GM18517 (cell line): ENCODE measurements around the gene VEZF1.
"Not testable (repeated sequence)": the region's sequence is repeated elsewhere in the genome, so short reads cannot be mapped to it uniquely, and the experiment has no call there.

Experiments
- ATAC-seq: cut with Tn5 transposase; IDR thresholded peaks from one replicate; pipeline ENCODE4 v1.9.1; 2021; ENCODE audit warnings: mild to moderate bottlenecking, moderate library complexity; ENCODE audit not compliant: unreplicated experiment

VEZF1 gene

GRCh38 chr17:57974053-57974824 is 13.8 kb downstream of the VEZF1 start:
- ATAC-seq, result not testable (repeated sequence)

- no peak for ATAC-seq
These were observed 15.9 kb downstream of the VEZF1 start for GRCh38 chr17:57972151-57972550.

- no peak for ATAC-seq
These were observed 16.5 kb downstream of the VEZF1 start for GRCh38 chr17:57971572-57971971.

- ATAC-seq, result no peak
These were observed 17.3 kb downstream of the VEZF1 start for GRCh38 chr17:57970710-57971109.

- no peak for ATAC-seq
These were observed 19.6 kb downstream of the VEZF1 start for GRCh38 chr17:57968456-57968855.

- no peak for ATAC-seq
These were observed 21.2 kb downstream of the VEZF1 start for GRCh38 chr17:57966875-57967274.

DNA sequence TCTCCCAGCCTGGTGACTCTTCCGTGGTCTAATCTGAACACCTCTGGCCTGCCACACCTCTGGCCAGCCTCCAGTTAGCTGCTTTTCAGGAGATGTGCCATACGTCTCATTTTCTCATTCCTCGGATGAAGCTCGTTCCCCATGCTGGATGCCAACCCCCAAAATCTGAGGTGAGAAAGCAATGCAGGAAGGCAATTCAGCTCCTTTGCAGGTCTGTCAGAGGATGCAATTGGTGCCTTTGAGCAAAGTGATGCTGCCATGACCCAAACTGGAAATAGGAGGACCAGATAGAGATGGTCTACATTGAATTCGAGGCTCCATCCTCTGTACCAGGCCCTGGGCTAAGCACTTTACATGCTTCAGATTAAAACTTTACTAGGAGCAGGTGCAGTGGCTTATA is 21.8 kb downstream of the VEZF1 start:
- ATAC-seq, result no peak

GRCh38 chr17:57965521-57966160 is 22.4 kb downstream of the VEZF1 start:
- no peak for ATAC-seq

DNA sequence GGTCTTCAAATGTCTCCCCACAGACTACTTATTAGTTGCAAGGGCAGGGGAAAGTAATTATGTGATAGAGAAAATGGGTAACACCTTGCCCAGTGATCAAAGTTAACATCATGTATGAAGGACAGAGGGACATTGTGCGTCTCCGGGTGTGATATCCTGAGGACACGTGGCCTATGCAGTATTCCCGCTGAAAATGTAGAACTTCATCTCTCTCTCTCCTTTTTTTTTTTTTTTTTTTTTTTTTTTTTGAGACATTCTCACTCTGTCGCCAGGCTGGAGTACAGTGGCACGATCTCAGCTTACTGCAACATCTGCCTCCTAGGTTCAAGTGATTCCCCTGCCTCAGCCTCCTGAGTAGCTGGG is 24.9 kb downstream of the VEZF1 start:
- no peak for ATAC-seq

DNA sequence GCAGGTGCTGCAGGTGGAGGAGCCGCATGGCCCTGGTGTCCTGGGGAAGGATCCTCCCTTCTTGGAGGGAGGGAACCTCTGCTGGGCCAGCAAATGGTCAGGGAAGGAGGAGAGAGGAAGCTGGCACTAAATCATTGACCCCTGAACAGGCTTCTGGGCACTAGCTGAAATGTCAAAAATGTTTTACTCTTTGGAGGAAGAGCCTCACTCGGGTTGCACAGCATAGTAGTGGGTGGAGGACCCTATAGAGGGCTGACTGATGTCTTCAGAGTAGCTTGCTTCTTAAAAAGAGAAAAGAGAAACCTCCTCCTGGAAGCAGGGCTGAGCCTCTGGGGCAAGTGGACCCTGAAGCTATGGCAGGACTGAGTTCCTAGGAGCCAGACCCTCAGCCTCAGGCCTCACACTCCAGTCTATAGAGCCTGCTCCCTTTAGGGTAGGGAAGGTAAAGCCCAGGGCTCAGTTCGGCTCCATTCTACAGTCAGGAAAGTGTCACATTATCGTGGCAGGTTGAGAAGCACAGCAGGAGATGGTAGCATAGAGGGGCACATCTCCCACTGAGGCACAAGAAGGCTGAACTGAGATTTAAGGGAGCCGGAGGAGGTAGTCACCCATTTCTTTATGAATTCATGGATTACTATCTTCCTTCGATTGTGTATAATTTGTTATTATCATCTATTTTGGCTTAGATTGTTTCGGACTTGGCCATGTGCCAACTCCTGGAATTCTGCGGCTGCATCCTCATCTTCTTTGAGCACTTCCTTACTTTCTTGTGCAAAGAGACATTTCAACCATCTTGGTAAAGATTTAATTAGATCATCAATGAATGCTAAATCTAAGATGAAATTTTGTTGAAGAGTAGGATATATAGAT is 25.5 kb downstream of the VEZF1 start:
- no peak for ATAC-seq

DNA sequence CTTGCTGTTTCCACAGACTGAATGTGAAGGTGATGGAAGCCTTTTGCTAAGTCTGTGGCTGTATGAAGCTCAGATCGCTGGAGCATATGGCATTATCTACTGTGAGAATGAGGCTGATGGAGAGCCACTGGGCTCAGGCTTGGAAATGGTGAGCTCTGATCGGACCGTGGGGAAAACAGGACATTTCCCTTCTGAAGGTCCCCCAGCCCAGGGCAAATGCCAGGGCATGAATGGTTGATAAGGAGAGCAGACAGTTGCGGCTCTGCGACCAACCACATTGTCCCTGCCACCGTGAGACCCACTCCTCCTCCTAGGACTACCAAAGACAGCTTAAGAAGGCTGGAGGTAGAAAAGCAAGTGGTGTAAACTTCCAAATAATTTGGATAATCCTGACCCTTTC is 28.1 kb downstream of the VEZF1 start:
- no peak for ATAC-seq

- ATAC-seq, result not testable (repeated sequence)
These were observed 29.7 kb downstream of the VEZF1 start for GRCh38 chr17:57958391-57958790.

GRCh38 chr17:57957886-57958285 is 30.2 kb downstream of the VEZF1 start:
- ATAC-seq, result no peak

- ATAC-seq, result no peak
These were observed 30.8 kb downstream of the VEZF1 start for GRCh38 chr17:57957120-57957850.

DNA sequence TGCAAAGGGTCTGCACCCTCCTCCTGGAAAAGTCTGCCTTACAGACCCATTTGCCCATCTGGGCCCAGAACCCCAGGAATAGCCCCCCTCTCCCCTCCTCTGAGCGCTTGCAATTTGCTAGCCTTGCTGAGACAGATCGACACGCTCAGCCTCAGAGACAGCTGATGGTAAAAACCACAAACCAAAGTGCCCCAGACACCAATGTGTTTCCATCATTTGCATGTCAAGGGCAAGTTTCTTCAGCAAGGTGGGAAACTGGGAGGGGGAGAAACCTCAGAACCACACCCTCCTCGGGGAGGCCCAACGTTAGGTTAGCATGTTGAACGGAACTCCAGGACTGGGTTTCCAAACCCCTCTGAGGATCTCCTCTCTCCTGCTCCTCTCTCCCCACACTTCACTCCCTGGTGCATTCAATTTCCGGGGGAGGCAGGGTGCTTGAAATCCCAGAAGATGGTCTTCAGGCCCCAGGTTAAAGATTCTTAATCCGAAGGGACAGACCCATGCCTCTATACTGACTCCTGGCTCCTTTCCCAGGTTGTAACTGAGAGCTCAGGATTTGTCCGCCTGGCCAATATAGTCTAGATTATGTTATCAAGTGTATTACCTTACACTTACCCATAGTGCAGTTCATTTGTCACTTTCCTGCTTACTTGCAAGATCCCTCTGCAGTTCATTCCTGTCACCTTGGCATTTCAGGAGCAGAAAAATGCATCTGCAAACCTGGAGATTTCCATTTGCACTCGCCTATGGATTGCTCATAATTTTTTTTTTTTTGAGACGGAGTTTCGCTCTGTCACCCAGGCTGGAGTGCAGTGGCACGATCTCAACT is 31.5 kb downstream of the VEZF1 start:
- ATAC-seq, result peak; percentile 76

- ATAC-seq, result no peak
These were observed 32.7 kb downstream of the VEZF1 start, which contains the start of gene CUEDC1 for GRCh38 chr17:57955183-57955931. Gene CUEDC1, minus strand, starts transcription at chr17:57955412. Its CDS starts 69,848 bp downstream, at chr17:57885564.

DNA sequence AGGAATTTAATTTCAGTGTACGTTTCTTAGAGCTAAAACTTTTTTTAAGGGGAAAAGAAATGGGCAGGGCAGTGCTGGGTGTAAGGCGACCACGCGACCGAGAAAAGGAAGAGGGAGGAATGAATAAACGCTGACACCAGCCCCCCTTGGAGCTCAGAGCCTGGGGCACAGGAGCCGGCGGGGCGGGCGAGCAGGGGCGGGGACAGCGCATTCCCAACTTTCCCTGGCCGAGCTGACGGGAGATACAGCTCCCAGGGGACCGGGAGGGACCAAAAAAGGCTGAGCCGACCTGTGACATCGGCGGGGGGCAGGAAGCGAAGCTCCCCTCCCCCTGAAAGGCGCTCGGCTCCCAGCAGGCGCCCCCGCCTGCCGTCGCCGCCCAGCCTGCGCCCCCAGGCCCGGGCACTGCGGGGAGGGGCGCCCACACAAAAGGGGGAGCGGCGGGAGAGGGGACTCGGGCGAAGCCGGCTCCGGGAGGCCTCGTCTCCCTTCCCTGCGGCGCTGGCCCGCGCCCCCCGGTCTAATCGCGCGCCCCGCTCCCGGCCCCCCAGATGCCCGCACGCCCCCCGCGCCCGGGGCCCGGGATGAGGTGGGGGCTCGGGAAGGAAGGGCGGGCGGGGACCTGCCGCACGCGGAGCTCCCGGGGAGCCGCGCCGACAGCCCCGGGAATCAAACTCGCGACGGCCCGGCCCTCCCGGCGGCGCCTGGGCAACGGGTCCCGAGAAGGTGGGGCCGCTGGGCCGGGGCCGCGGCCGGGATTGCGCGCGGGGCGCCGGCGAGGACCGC is 33.5 kb downstream of the VEZF1 start:
- no peak for ATAC-seq

DNA sequence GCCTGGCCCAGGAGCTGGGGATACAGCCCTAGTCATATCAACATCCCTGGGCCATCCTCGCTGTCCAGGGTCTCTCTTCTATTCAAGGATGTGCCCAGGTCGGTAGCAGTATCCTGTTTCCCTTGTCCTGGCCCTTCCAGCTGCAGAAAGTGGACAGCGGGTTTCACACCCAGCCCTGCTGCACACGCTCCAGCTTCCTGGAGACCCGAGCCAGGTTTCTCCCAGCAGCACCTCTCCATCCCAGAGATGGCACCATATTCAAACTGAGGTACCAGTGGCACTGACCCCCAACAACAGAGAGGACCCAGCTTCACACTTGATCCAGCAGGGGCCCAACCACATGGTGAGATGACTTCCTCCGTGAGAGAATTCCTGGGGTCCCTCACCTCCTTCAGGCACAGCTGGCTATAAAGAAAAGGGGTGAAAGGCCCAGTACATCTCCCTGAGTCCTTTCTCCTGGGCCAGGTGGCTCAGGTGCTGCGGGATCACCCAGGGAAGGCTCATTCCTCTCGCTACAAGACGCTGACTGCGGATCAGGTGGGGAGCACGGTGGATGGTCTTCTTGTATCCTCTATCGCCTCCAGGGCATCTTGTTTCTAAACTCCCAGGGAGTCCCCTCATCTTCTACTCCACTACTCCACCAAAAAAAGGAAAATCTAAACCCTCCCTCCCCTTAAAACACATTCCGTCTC is 34.2 kb downstream of the VEZF1 start:
- no peak for ATAC-seq
